ENCODE results near the gene POLD4. TPM values are rescaled to one million over a fixed set of nuclear protein-coding genes. Genes with fewer than 3 reads are reported as not detected.

POLD4 gene
- total and polyA plus RNA-seq, 2 of the 13 experiments (the other 11 are each of a cell fraction or from before 2014, with no cell fraction given) = 10.5 to 27.4 TPM

DNA sequence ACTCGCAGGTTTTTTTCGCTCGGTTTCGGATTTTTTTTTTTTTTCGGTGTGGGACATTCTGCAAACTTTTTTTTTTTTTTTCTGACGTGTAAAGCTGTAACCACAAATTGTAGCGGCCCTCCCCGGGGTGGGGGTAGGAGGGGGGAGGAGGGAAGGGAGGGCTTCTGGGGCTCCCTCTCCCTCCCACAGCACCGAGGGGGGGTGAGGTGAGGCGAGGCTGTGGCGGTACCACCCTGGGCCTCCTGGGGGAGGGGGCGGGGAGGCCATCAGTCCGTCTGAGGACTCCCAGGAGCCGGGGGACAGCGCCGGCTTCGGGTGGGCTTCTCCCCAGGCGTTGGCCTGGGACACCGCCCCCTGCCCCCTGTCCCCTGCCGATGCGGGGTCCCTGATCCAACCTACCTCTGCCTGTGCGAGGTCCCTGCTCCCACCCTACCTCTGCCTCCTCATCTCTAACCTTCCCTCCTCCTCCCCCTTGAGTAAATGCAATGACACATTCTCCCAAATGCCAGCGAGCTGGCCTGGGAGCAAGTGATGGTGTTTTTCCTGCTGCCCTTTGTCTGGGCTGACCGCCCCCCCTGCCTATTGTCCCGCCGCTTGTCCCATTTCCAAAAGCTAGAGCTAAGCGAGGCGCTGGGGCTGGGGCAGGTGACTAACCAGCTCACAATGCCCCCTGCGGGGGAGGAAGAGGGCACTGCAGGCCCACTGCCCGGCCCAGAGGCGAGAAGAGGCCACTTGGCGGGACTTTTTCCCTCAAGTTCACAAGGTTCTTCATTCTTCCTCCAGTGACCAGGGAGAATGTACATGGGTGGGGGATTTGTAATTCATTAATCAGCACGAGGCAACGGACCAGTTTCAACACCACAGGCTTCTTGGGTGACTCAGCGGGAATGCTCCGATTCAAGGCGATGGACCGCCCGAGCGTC, 20.6 kb upstream of the POLD4 start (continued):
- TF ChIP-seq, protein P1, sequence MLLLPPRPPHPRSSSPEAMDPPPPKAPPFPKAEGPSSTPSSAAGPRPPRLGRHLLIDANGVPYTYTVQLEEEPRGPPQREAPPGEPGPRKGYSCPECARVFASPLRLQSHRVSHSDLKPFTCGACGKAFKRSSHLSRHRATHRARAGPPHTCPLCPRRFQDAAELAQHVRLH (CRISPR knock-in tag; IDR thresholded peaks at IDR 0.05; ENCODE audit: borderline replicate concordance, low read depth) = no peak
- no peak for TF ChIP-seq KDM1A (CRISPR knock-in tag; IDR thresholded peaks at IDR 0.05)
- TF ChIP-seq, protein P2, sequence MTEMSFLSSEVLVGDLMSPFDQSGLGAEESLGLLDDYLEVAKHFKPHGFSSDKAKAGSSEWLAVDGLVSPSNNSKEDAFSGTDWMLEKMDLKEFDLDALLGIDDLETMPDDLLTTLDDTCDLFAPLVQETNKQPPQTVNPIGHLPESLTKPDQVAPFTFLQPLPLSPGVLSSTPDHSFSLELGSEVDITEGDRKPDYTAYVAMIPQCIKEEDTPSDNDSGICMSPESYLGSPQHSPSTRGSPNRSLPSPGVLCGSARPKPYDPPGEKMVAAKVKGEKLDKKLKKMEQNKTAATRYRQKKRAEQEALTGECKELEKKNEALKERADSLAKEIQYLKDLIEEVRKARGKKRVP (CRISPR knock-in tag; IDR thresholded peaks at IDR 0.05) = no peak
- no peak for TF ChIP-seq GPN1 (CRISPR knock-in tag; IDR thresholded peaks at IDR 0.05; ENCODE audit: borderline replicate concordance)
- no peak for TF ChIP-seq ZNF557 (CRISPR knock-in tag; IDR thresholded peaks at IDR 0.05)
- TF ChIP-seq SALL2 (CRISPR knock-in tag; IDR thresholded peaks at IDR 0.05) = no peak
- TF ChIP-seq FOXK2 (IDR thresholded peaks at IDR 0.05) = no peak
- TF ChIP-seq ZNF761 (CRISPR knock-in tag; conservative IDR thresholded peaks at IDR 0.05) = no peak
- no peak for TF ChIP-seq TCF7L2 (IDR thresholded peaks at IDR 0.05; ENCODE audit: low read depth, low read length)
- TF ChIP-seq SATB2 (CRISPR knock-in tag; IDR thresholded peaks at IDR 0.05) = no peak
- TF ChIP-seq, protein P3, sequence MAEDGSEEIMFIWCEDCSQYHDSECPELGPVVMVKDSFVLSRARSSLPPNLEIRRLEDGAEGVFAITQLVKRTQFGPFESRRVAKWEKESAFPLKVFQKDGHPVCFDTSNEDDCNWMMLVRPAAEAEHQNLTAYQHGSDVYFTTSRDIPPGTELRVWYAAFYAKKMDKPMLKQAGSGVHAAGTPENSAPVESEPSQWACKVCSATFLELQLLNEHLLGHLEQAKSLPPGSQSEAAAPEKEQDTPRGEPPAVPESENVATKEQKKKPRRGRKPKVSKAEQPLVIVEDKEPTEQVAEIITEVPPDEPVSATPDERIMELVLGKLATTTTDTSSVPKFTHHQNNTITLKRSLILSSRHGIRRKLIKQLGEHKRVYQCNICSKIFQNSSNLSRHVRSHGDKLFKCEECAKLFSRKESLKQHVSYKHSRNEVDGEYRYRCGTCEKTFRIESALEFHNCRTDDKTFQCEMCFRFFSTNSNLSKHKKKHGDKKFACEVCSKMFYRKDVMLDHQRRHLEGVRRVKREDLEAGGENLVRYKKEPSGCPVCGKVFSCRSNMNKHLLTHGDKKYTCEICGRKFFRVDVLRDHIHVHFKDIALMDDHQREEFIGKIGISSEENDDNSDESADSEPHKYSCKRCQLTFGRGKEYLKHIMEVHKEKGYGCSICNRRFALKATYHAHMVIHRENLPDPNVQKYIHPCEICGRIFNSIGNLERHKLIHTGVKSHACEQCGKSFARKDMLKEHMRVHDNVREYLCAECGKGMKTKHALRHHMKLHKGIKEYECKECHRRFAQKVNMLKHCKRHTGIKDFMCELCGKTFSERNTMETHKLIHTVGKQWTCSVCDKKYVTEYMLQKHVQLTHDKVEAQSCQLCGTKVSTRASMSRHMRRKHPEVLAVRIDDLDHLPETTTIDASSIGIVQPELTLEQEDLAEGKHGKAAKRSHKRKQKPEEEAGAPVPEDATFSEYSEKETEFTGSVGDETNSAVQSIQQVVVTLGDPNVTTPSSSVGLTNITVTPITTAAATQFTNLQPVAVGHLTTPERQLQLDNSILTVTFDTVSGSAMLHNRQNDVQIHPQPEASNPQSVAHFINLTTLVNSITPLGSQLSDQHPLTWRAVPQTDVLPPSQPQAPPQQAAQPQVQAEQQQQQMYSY (CRISPR knock-in tag; IDR thresholded peaks at IDR 0.05) = no peak
- no peak for TF ChIP-seq ZNF10 (CRISPR knock-in tag; IDR thresholded peaks at IDR 0.05; ENCODE audit: borderline replicate concordance, low read depth)
- TF ChIP-seq CCAR2 (optimal IDR thresholded peaks at IDR 0.05; ENCODE audit: low read depth, low read length) = no peak
- TF ChIP-seq, protein P4, sequence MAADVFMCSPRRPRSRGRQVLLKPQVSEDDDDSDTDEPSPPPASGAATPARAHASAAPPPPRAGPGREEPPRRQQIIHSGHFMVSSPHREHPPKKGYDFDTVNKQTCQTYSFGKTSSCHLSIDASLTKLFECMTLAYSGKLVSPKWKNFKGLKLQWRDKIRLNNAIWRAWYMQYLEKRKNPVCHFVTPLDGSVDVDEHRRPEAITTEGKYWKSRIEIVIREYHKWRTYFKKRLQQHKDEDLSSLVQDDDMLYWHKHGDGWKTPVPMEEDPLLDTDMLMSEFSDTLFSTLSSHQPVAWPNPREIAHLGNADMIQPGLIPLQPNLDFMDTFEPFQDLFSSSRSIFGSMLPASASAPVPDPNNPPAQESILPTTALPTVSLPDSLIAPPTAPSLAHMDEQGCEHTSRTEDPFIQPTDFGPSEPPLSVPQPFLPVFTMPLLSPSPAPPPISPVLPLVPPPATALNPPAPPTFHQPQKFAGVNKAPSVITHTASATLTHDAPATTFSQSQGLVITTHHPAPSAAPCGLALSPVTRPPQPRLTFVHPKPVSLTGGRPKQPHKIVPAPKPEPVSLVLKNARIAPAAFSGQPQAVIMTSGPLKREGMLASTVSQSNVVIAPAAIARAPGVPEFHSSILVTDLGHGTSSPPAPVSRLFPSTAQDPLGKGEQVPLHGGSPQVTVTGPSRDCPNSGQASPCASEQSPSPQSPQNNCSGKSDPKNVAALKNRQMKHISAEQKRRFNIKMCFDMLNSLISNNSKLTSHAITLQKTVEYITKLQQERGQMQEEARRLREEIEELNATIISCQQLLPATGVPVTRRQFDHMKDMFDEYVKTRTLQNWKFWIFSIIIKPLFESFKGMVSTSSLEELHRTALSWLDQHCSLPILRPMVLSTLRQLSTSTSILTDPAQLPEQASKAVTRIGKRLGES (CRISPR knock-in tag; IDR thresholded peaks at IDR 0.05; ENCODE audit: borderline replicate concordance) = no peak
- TF ChIP-seq ZNF292 (CRISPR knock-in tag; IDR thresholded peaks at IDR 0.05; ENCODE audit: borderline replicate concordance, low read depth) = no peak
- TF ChIP-seq, protein P5, sequence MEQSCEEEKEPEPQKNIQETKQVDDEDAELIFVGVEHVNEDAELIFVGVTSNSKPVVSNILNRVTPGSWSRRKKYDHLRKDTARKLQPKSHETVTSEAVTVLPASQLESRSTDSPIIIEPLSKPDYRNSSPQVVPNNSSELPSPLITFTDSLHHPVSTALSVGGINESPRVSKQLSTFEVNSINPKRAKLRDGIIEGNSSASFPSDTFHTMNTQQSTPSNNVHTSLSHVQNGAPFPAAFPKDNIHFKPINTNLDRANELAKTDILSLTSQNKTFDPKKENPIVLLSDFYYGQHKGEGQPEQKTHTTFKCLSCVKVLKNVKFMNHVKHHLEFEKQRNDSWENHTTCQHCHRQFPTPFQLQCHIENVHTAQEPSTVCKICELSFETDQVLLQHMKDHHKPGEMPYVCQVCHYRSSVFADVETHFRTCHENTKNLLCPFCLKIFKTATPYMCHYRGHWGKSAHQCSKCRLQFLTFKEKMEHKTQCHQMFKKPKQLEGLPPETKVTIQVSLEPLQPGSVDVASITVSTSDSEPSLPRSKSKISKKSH (CRISPR knock-in tag; IDR thresholded peaks at IDR 0.05; ENCODE audit: borderline replicate concordance) = no peak
- no peak for TF ChIP-seq YY1 (IDR thresholded peaks at IDR 0.05; ENCODE audit: insufficient read depth, insufficient replicate concordance, low read depth, low read length)
- TF ChIP-seq MAF1 (CRISPR knock-in tag; IDR thresholded peaks at IDR 0.05; ENCODE audit: borderline replicate concordance) = no peak
